COR-L47 (cell line): Measurements from ENCODE around the gene RABEP2.
A peak's percentile ranks its signal among the peaks of the same experiment; 100 is the strongest.
"Not testable (repeated sequence)": the region's sequence is repeated elsewhere in the genome, so short reads cannot be mapped to it uniquely, and the experiment has no call there.

Experiments used
- DNase-seq: peaks from one replicate; lab custom pipeline; 2025; lab: John Stamatoyannopoulos, UW

Gene RABEP2

GRCh38 chr16:28924762-28925385 lies at the start of gene RABEP2:
TSS of gene RABEP2 (minus strand) at chr16:28925238. CDS start at chr16:28925163, 75 bp downstream.
- DNase-seq = peak; percentile 94

- peak; percentile 97 for DNase-seq
Measured at GRCh38 chr16:28974437-28975157, 49.6 kb upstream of the RABEP2 start, which contains the start of gene SPNS1. TSS of gene SPNS1 (plus strand) at chr16:28974778. CDS start at chr16:28975152, 374 bp downstream.

- peak; percentile 39 for DNase-seq
Measured at GRCh38 chr16:28974007-28974436, 49.0 kb upstream of the RABEP2 start.

GRCh38 chr16:28969696-28970095 lies 44.7 kb upstream of the RABEP2 start:
- not testable (repeated sequence) for DNase-seq

- no peak for DNase-seq
Measured at GRCh38 chr16:28967156-28967555, 42.1 kb upstream of the RABEP2 start.

GRCh38 chr16:28964496-28964895 lies 39.5 kb upstream of the RABEP2 start:
- no peak for DNase-seq

GRCh38 chr16:28964072-28964471 lies 39.0 kb upstream of the RABEP2 start:
- no peak for DNase-seq

GRCh38 chr16:28958836-28959235 lies 33.8 kb upstream of the RABEP2 start:
- no peak for DNase-seq

- DNase-seq = no peak
Measured at GRCh38 chr16:28958216-28958615, 33.2 kb upstream of the RABEP2 start.

GRCh38 chr16:28951410-28951943 lies 26.4 kb upstream of the RABEP2 start:
- DNase-seq = no peak

GRCh38 chr16:28950648-28951409 lies 25.8 kb upstream of the RABEP2 start, which contains the start of gene NFATC2IP:
TSS of gene NFATC2IP (plus strand) at chr16:28950937. CDS start at chr16:28951012, 75 bp downstream.
- peak; percentile 99 for DNase-seq

GRCh38 chr16:28946681-28947080 lies 21.6 kb upstream of the RABEP2 start:
- no peak for DNase-seq

- no peak for DNase-seq
Measured at GRCh38 chr16:28943281-28943680, 18.2 kb upstream of the RABEP2 start.

GRCh38 chr16:28939825-28940224 lies 14.8 kb upstream of the RABEP2 start:
- DNase-seq = not testable (repeated sequence)

- DNase-seq = no peak
Measured at GRCh38 chr16:28938721-28939120, 13.7 kb upstream of the RABEP2 start.

GRCh38 chr16:28937222-28937876 lies 12.3 kb upstream of the RABEP2 start:
- no peak for DNase-seq

- no peak for DNase-seq
Measured at GRCh38 chr16:28936784-28937155, 11.7 kb upstream of the RABEP2 start.

- no peak for DNase-seq
Measured at GRCh38 chr16:28935924-28936783, 11.1 kb upstream of the RABEP2 start.

GRCh38 chr16:28935346-28935745 lies 10.3 kb upstream of the RABEP2 start:
- no peak for DNase-seq

GRCh38 chr16:28933171-28933570 lies 8.1 kb upstream of the RABEP2 start:
- no peak for DNase-seq
